WI38 (cell line): Measurements from ENCODE around the gene PLAU.

Source experiments
- H3K4me3 ChIP-seq: 2 replicates; pipeline ENCODE4 v1.5.1; 2011; ENCODE audit warnings: low read depth, mild to moderate bottlenecking, control low read depth, low read length
- CTCF ChIP-seq: IDR thresholded peaks from 2 replicates; pipeline ENCODE4 v1.5.1; 2012; ENCODE audit warnings: low read depth, mild to moderate bottlenecking, control low read depth, low read length

PLAU gene

GRCh38 chr10:73935895-73936294 is 25.0 kb downstream of the PLAU start:
- no peak overlapping the region for H3K4me3 ChIP-seq
- TF ChIP-seq CTCF: no peak

GRCh38 chr10:73937333-73938043 is 26.6 kb downstream of the PLAU start:
- no peak for TF ChIP-seq CTCF
- H3K4me3 ChIP-seq: no peak overlapping the region

DNA sequence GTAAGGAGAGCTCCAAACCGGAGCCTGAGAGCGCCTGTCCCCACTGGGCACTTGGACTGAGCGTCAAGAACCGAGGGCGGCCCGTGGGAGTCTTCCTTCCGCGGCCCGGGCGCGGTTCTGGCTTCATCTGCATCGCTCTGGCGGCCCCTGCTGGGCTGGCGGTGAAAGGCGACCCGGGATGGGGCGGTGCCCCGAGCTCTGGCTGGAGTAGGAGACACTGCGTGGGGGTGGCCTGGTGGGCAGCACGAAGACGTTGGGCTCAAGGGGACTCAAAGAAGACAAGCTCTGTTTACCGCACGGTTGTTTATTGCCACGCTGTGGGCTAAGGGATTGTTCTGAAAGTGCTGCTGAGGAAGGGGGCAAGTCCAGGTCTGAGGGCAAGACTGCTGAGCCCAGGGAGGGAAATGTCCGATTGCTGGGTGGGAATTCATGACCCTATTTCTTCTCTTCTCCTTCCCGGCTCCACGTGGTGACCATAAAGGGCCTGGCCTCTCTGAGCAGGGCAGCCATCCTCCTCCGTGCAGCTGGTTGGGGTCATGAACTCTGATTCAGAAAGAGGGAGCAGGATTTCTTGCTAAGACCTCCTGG is 29.8 kb downstream of the PLAU start:
- TF ChIP-seq CTCF: peak; percentile 94
- no peak overlapping the region for H3K4me3 ChIP-seq

DNA sequence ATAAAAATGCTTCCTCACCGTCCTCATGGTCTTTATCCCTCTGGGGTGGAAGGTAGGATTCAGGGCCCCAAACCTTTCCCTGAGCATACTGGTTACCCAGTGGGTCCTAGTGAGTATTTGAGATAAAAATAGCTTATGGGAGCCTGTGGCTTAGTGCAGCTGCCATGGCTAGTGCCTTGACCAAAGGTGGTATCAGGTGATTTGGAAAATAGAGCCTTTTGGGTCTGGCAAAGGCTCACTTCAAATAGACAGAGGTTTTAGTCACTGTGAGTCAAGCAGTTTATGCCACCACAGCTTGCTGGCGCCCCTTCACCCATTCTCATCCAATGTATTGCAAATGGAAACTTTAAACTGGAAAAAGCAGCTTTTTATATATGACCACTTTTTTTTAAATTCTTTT is 30.4 kb downstream of the PLAU start:
- H3K4me3 ChIP-seq: no peak overlapping the region
- no peak for TF ChIP-seq CTCF

DNA sequence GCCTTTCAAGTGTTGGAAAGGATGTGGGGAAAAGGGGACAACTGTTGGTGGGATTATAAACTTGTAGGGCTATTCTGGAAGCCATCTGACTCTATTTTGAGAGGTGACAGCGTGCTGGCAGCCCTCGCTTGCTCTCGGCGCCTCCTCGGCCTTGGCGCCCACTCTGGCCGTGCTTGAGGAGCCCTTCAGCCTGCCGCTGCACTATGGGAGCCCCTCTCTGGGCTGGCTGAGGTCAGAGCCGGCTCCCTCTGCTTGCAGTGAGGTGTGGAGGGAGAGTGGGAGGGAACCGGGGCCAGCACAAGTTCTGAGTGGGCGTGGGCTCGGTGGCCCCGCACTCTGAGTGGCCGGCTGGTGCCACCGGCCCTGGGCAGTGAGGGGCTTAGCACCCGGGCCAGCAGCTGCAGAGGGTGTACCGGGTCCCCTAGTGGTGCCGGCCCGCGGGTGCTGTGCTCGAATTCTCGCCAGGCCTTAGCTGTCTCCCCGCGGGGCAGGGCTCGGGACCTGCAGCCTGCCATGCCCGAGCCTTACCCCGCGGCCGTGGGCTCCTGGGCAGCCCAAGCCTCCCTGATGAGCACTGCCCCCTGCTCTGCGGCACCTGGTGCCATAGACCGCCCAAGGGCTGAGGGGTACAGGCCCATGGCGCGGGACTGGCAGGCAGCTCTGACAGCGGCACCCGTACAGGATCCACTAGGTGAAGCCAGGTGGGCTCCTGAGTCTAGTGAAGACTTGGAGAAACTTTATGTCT is 33.6 kb downstream of the PLAU start:
- TF ChIP-seq CTCF: no peak
- H3K4me3 ChIP-seq: no peak overlapping the region

DNA sequence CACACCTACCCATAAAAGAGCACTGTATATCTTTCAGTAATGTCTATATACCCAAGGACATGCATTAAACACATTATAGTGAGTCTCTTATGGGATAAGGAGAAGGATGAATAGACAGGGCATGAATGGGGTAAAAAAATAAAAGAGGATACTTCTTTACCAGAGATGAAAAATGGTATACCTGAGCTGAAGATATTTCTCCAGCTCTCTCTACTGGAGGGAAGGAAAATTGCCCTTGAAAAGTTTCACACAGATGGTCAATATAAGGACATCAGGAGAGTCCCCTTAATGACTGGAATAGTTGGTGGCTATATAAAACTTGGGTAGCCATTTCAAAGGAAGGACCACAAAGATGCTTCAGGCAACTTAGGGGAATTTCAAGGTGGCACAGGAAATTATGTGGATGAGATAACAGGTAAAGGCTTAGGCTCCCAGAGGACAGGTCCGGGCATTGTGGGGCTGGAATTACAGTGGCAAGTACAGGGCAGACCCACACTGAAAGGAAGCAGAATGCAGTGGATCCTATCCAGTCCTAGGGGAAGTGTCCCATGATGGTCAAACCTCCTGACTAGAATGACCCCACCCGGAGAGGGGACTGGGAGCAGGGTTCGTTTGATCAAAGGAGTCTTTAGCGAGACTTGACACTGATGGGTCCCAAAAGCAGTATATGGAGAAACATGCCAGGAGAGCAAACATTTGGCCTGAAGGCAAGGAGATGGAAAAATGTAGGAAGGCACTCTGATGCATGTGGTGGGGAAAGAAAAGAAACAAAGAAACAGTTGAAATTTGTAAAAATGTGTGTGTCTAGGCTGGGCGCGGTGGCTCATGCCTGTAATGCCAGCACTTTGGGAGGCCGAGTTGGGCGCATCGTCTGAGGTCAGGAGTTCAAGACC is 35.6 kb downstream of the PLAU start:
- no peak for TF ChIP-seq CTCF

More for the DNA sequence above, 35.6 kb downstream of the PLAU start:
- H3K4me3 ChIP-seq: no peak overlapping the region
